Effector memory CD4-positive, alpha-beta T cell (primary cell): ENCODE measurements around the gene CAMTA1.

Experiments
- DNase-seq, 3 donors: peaks; one replicate each; pipeline ENCODE4 v3.0.0-alpha.2; 2020
- H3K27ac ChIP-seq: 2 replicates; pipeline ENCODE4 v1.7.0; 2013; ENCODE audit warnings: mild to moderate bottlenecking, low read length, moderate library complexity; ENCODE audit not compliant: insufficient read depth, poor library complexity, severe bottlenecking
- H3K27me3 ChIP-seq: replicated peaks from 2 replicates; pipeline ENCODE4 v1.7.0; 2013; ENCODE audit warnings: mild to moderate bottlenecking, low read length; ENCODE audit not compliant: insufficient read depth, control insufficient read depth, poor library complexity, severe bottlenecking
- H3K36me3 ChIP-seq: 2 replicates; pipeline ENCODE4 v1.7.0; 2013; ENCODE audit warnings: mild to moderate bottlenecking, low read length, moderate library complexity; ENCODE audit not compliant: control insufficient read depth, insufficient read depth
- H3K4me1 ChIP-seq: 2 replicates; pipeline ENCODE4 v1.7.0; 2013; ENCODE audit warnings: low read length, mild to moderate bottlenecking; ENCODE audit not compliant: control insufficient read depth, insufficient read depth, poor library complexity, severe bottlenecking
- H3K4me3 ChIP-seq: 2 replicates; pipeline ENCODE4 v1.7.0; 2013; ENCODE audit warnings: low read length, low read depth, mild to moderate bottlenecking; ENCODE audit not compliant: insufficient read depth, poor library complexity, severe bottlenecking
- H3K9me3 ChIP-seq: 2 replicates; pipeline ENCODE4 v1.7.0; 2013; ENCODE audit warnings: mild to moderate bottlenecking, low read length, moderate library complexity; ENCODE audit not compliant: control insufficient read depth

CAMTA1 gene

DNA sequence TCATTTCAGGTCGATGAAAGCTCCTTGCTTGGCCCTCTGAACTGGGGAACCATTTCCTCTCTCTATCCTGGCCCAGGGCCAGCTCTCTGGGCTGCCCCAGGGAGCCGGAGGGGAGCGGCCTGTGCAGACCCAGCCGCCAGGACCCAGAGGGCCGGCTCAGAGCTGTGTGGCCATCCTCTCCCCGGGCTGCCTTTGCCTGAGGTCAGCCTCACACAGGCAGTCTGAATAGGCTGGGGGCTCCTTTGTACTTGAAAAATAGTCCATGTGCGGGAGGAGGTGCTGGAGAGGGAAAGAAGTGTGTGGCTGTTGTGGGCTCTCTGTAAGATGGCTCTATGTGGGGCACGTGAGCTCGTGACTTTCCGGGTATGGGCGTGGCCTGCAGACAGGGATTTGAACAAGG lies 710.7 kb downstream of the CAMTA1 start:
- H3K4me1 ChIP-seq, result no peaks in the 10 kb centered on the region
- H3K27me3 ChIP-seq, result no peaks in the 10 kb centered on the region
- no peaks in the 10 kb centered on the region for H3K36me3 ChIP-seq
- H3K9me3 ChIP-seq, result no peaks in the 10 kb centered on the region
- H3K4me3 ChIP-seq, result no peak overlapping the region
- no peak overlapping the region for H3K27ac ChIP-seq
- no peak for DNase-seq

DNA sequence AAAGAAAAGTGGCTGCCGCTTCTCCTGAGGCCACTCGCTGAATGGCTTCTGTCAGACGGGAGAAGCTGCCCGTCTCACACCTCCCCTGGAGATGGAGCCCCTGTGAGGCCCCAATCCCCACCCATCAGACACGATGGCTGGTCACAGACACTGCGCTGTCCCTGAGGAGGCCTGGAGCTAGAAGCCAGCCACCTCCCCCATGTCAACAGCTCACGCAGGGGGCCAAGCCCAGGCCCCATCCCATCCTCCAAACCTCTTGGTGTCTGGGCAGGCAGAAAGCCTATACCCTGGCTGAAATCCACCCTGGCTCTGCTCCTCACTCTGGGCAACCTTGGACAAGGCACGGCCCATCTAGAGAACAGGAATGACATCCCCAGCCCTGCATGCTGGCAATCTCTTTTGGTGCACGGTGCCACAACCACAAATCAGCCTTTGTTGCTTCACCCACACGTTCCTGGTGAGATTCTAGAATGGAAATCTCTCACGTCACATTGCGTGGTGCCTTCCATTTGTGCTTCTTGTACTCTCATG lies 711.9 kb downstream of the CAMTA1 start:
- H3K27ac ChIP-seq, result no peak overlapping the region
- H3K4me1 ChIP-seq, result no peaks in the 10 kb centered on the region
- H3K27me3 ChIP-seq, result no peaks in the 10 kb centered on the region
- DNase-seq, result no peak
- H3K9me3 ChIP-seq, result no peaks in the 10 kb centered on the region
- H3K36me3 ChIP-seq, result no peaks in the 10 kb centered on the region
- no peak overlapping the region for H3K4me3 ChIP-seq

GRCh38 chr1:7500381-7501083 lies 715.3 kb downstream of the CAMTA1 start:
- no peaks in the 10 kb centered on the region for H3K27me3 ChIP-seq
- H3K9me3 ChIP-seq, result no peaks in the 10 kb centered on the region
- no peak overlapping the region for H3K4me3 ChIP-seq
- no peak for DNase-seq
- no peaks in the 10 kb centered on the region for H3K36me3 ChIP-seq
- no peaks in the 10 kb centered on the region for H3K4me1 ChIP-seq
- H3K27ac ChIP-seq, result no peak overlapping the region

DNA sequence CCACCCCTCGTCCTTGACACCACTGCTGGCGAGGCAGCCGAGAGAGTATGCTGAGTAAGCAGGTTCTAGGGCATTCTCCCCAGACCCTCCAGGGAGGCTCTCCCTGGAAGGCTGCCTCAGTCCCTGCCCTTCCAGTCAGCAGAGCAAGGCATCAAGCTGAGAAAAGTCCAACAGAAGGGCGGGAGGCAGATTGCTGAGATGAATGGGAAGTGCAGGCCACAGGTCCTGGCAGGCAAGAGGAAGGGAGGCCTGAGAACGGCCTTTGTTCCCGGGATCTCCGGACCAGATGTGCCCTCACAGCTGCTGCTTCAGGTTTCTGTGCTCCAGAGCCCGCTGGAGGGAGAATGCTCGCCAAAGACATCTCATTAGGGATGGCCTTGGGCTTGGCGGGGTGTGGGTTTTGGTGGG lies 715.8 kb downstream of the CAMTA1 start:
- H3K27me3 ChIP-seq, result no peaks in the 10 kb centered on the region
- H3K9me3 ChIP-seq, result no peaks in the 10 kb centered on the region
- no peak for DNase-seq
- H3K27ac ChIP-seq, result no peak overlapping the region
- no peaks in the 10 kb centered on the region for H3K36me3 ChIP-seq
- H3K4me3 ChIP-seq, result no peak overlapping the region
- no peaks in the 10 kb centered on the region for H3K4me1 ChIP-seq

DNA sequence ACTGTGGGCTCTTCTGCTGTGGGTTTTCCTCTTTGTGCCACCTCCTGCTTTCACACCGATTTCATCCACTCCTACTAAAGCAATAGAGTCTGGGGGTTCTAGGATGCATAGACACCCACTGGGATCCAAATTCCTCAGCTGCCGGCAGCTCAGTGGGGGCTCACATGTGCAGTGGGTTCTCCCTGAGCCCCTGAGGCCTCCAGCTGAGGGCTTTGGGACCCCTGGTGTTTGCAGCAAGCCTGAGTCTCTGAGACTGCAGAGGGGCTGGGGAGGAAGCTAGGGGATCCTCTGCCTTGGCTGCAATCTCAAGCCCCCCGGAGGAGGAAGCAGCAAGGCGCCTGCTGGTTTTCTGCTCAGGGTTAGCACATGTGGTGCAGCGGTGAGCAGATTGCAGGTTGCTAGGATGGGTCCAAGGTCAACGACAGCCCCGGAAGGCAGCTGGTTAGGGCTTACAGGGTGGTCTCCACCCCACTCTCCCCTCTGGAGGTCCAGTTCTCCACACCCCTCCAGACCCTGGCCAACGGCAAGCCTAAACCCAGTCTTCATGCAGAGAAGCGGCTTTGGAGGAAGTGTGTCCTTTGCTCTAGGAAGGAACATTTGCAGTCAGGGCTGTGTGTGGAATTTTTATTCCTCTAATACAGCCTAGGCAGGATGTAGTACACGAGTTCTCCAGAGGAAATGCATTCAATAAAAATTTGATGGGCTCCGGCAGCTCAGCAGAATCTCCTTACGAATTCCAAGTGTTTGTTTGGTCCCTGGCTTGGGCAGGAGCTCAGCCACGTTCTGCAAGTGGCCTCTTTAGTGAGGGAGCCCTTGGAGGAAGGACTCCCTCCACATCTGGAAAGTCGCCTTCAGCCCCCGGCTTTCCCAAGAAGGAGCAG lies 716.7 kb downstream of the CAMTA1 start:
- H3K27me3 ChIP-seq, result no peaks in the 10 kb centered on the region
- H3K9me3 ChIP-seq, result no peaks in the 10 kb centered on the region
- no peak overlapping the region for H3K4me3 ChIP-seq

GRCh38 chr1:7503691-7504437 lies 718.6 kb downstream of the CAMTA1 start:
- Histone ChIP-seq H3K27me3 (no peaks in the 10 kb centered on the region), H3K9me3 (no peaks in the 10 kb centered on the region), H3K27ac (no peak overlapping the region), H3K36me3 (no peaks in the 10 kb centered on the region), H3K4me3 (no peak overlapping the region), H3K4me1 (no peaks in the 10 kb centered on the region)
- no peak for DNase-seq

More for the DNA sequence above, 716.7 kb downstream of the CAMTA1 start:
- Histone ChIP-seq H3K27ac (no peak overlapping the region), H3K4me1 (no peaks in the 10 kb centered on the region), H3K36me3 (no peaks in the 10 kb centered on the region)
- DNase-seq, result no peak

- no peaks in the 10 kb centered on the region for H3K9me3 ChIP-seq
- DNase-seq, result no peak
- no peak overlapping the region for H3K4me3 ChIP-seq
Observed at GRCh38 chr1:7504438-7504720, 719.1 kb downstream of the CAMTA1 start.

GRCh38 chr1:7505094-7505770 lies 720.0 kb downstream of the CAMTA1 start:
- Histone ChIP-seq H3K27me3 (no peaks in the 10 kb centered on the region), H3K4me1 (no peaks in the 10 kb centered on the region), H3K36me3 (no peaks in the 10 kb centered on the region), H3K27ac (no peak overlapping the region), H3K4me3 (no peak overlapping the region), H3K9me3 (no peaks in the 10 kb centered on the region)
- DNase-seq, result no peak

More at GRCh38 chr1:7504438-7504720, 719.1 kb downstream of the CAMTA1 start:
- H3K4me1 ChIP-seq, result no peaks in the 10 kb centered on the region
- H3K27ac ChIP-seq, result no peak overlapping the region
- no peaks in the 10 kb centered on the region for H3K36me3 ChIP-seq
- H3K27me3 ChIP-seq, result no peaks in the 10 kb centered on the region

DNA sequence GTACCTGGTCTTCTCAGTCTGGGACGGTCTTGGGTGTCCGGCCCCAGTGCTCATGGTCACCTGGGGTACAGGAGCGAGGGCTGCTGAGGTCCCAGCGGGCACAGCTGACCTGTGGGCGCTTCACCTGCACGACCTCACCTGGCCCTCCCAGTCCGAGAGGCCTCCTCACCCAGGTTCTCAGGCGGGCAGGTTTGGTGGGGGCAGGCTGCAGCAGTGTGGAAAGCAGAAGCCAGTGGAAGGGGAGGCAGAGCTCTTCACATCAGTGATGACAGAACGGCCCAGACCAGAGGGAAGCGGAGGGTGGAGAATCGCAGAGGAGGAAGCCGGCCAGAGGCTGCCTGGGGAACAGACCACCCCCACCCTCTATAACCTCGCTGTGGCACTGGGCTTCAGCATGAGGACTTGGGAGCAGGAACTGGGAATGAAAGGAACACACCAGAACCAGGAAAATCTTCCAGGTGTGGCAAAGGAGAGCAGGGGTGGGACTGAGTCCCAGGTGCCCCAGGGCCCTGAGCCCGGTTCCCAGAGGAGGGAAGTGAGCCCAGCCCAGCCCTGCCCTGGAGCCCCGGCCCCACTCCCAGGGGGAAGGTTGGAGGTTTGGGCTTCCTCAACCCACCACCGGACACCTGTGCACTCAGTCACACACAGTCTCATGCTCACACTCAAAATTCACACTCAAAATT lies 720.7 kb downstream of the CAMTA1 start:
- H3K27ac ChIP-seq, result no peak overlapping the region
- H3K36me3 ChIP-seq, result no peaks in the 10 kb centered on the region
- no peak for DNase-seq
- H3K4me3 ChIP-seq, result no peak overlapping the region
- H3K4me1 ChIP-seq, result no peaks in the 10 kb centered on the region
- H3K27me3 ChIP-seq, result no peaks in the 10 kb centered on the region
- H3K9me3 ChIP-seq, result no peaks in the 10 kb centered on the region
